ENCODE measurements around the gene TENM4.

TENM4 gene

DNA sequence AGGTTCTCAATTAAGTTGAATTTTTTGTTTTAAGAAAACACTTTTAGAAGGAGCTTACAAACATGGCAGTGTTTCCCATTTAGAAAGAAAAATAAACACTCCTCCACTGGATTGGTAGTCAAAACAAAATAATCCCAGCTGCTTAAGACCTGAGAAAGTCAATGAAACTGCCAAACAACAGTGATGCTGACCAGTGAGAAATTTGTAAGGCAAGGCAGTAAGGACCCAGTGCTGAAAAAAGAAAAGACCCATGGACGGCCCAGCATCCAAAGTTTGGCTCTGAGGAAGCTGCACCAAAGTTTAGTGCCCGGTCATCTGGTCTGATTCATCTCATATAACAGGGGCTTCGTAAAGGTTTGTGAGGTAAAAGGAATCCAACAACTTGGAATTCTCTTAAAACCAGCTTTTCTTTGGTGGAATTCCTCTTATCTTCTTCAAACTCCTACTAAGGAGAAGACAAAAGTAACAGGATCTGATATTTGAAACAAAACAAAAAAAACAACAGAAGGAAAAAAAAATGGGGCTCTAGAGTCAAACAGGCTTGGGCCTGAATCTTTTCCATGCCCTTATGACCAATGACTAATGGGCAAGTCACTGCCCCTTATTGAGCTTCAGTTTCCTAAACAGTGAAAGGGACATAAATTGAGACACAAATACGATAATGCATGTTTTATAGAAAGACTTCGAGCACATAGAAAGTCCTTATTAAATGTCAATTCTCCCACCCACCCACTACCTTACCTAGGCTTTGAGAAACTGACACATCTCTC, 483.2 kb downstream of the TENM4 start (continued):
- no peak for TF ChIP-seq ZBTB7A (tag by site-specific recombination; IDR thresholded peaks at IDR 0.05; ENCODE audit: low read depth)

DNA sequence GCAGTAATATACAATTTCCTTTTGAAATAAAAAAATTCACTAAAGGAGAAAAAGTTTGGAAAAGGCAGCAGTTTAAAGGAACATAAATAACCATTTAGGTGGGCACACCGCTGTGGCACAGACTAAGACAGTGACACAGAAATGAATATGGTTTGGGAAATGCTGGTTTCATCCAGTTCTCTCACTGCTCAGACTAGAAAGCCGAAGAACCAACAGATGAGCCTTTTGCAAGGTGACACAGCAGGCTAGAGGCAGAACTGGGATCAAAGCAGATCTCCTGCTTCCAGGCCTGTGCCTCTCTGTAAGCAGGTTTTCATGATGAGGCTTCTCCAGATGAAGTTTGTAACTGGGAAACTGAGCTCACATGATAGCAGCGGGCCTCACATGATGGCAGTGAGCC, 486.1 kb downstream of the TENM4 start:
- no peak for TF ChIP-seq EGR2 (tag by site-specific recombination; IDR thresholded peaks at IDR 0.05; ENCODE audit: low read depth)
- TF ChIP-seq ZNF19 (tag by site-specific recombination; IDR thresholded peaks at IDR 0.05; ENCODE audit: low read depth), result no peak
- TF ChIP-seq ZNF843 (tag by site-specific recombination; IDR thresholded peaks at IDR 0.05), result no peak
- no peak for TF ChIP-seq ZNF610 (tag by site-specific recombination; IDR thresholded peaks at IDR 0.05; ENCODE audit: borderline replicate concordance)
- no peak for TF ChIP-seq ZNF311 (tag by site-specific recombination; IDR thresholded peaks at IDR 0.05; ENCODE audit: borderline replicate concordance)
- TF ChIP-seq ZNF274 (IDR thresholded peaks at IDR 0.05; ENCODE audit: low read length), result no peak
- no peak for TF ChIP-seq ZNF274 (tag by site-specific recombination; IDR thresholded peaks at IDR 0.05; ENCODE audit: borderline replicate concordance)
- TF ChIP-seq MYNN (tag by site-specific recombination; IDR thresholded peaks at IDR 0.05; ENCODE audit: borderline replicate concordance), result no peak
- TF ChIP-seq ZNF37A (tag by site-specific recombination; IDR thresholded peaks at IDR 0.05), result no peak
- TF ChIP-seq ZNF837 (tag by site-specific recombination; IDR thresholded peaks at IDR 0.05), result no peak
- TF ChIP-seq GLI4 (tag by site-specific recombination; IDR thresholded peaks at IDR 0.05), result no peak
- TF ChIP-seq ZNF768 (tag by site-specific recombination; IDR thresholded peaks at IDR 0.05), result no peak
- no peak for TF ChIP-seq ZNF398 (tag by site-specific recombination; IDR thresholded peaks at IDR 0.05)
- ChIA-PET POLR2A (no interaction called here), CTCF (interaction anchor here (0.6 kb wide), 1 partner anchor 270 kb away, joined by 3 read pairs; no protein-coding TSS in a partner anchor)
- H3K36me3 ChIP-seq (ENCODE audit: control insufficient read depth in 2 of 2, insufficient read depth in 1 of 2, low read length in 2 of 2), result no peaks in the 10 kb centered on the region
- no peaks in the 10 kb centered on the region for H3K9me3 ChIP-seq (ENCODE audit: control insufficient read depth, insufficient read depth, low read depth, low read length)
- no peak overlapping the region for H3K27ac ChIP-seq (ENCODE audit: extremely low read depth, low read depth, low read length)
- H3K4me1 ChIP-seq (ENCODE audit: control insufficient read depth, insufficient read depth, low read length), result no peaks in the 10 kb centered on the region
- H3K4me3 ChIP-seq (ENCODE audit: low read depth, low read length), result no peak overlapping the region

DNA sequence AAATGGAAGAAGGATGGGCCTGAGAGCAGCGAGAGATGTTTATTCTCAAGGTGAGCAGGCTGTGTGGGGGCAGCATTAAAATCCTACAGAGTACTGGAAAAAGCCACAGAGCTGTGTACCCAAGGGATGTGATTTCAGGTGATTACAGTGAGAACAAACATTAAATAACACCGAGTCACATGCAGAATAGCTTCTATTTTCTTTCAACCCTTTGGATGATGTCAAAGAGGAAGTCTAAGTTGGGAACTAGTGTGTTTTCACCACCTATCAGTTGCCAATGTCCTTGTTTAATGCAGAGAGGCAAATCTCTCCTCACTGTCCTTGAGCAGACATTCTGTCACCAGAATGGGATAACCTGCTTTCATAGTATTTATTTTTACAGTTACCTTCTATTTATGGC, 486.6 kb downstream of the TENM4 start:
- TF ChIP-seq SP7 (tag by site-specific recombination; IDR thresholded peaks at IDR 0.05), result no peak
- no peak for TF ChIP-seq GLIS1 (tag by site-specific recombination; IDR thresholded peaks at IDR 0.05)
- TF ChIP-seq GLI4 (tag by site-specific recombination; IDR thresholded peaks at IDR 0.05), result no peak
- no peak for TF ChIP-seq ZNF140 (tag by site-specific recombination; IDR thresholded peaks at IDR 0.05)
- no peak for TF ChIP-seq ZNF626 (tag by site-specific recombination; IDR thresholded peaks at IDR 0.05)
- TF ChIP-seq ZNF292 (tag by site-specific recombination; IDR thresholded peaks at IDR 0.05; ENCODE audit: borderline replicate concordance, low read depth), result no peak
- TF ChIP-seq ZNF239 (tag by site-specific recombination; IDR thresholded peaks at IDR 0.05), result no peak
- TF ChIP-seq ZNF423 (tag by site-specific recombination; IDR thresholded peaks at IDR 0.05), result no peak
- TF ChIP-seq ZFHX2 (tag by site-specific recombination; conservative IDR thresholded peaks at IDR 0.05), result no peak
- no peak for TF ChIP-seq ZNF184 (tag by site-specific recombination; IDR thresholded peaks at IDR 0.05)
- no peak for TF ChIP-seq ZNF548 (tag by site-specific recombination; IDR thresholded peaks at IDR 0.05)
- no peak for TF ChIP-seq ZNF529 (tag by site-specific recombination; IDR thresholded peaks at IDR 0.05; ENCODE audit: insufficient replicate concordance)
- H3K27ac ChIP-seq (ENCODE audit: extremely low read depth, low read depth, low read length), result no peak overlapping the region
- ChIA-PET CTCF (no interaction called here), POLR2A (no interaction called here)
- H3K9me3 ChIP-seq (ENCODE audit: control insufficient read depth, insufficient read depth, low read depth, low read length), result no peaks in the 10 kb centered on the region
- no peaks in the 10 kb centered on the region for H3K4me1 ChIP-seq (ENCODE audit: control insufficient read depth, insufficient read depth, low read length)
- H3K4me3 ChIP-seq (ENCODE audit: low read depth, low read length), result no peak overlapping the region
- H3K36me3 ChIP-seq (ENCODE audit: control insufficient read depth in 2 of 2, insufficient read depth in 1 of 2, low read length in 2 of 2), result no peaks in the 10 kb centered on the region
